ENCODE data around the gene KCTD17.

- no peak for TF ChIP-seq CTCF (IDR thresholded peaks at IDR 0.05; ENCODE audit: insufficient read depth, low read length)
- no peak for TF ChIP-seq POLR2AphosphoS5 (IDR thresholded peaks at IDR 0.05; ENCODE audit: low read depth)
Observed at GRCh38 chr22:37080838-37081237, 29.3 kb downstream of the KCTD17 start.

Measured in HL-60 (cell line).